HG03575 (cell line): ENCODE data around the gene EMP1.
"Not testable (repeated sequence)": the region's sequence is repeated elsewhere in the genome, so short reads cannot be mapped to it uniquely, and the experiment has no call there.

Experiments used
- ATAC-seq: cut with Tn5 transposase; IDR thresholded peaks from one replicate; pipeline ENCODE4 v1.9.1; 2021; ENCODE audit not compliant: unreplicated experiment, insufficient number of reproducible peaks, low FRiP score; ENCODE audit errors: extremely low read depth

EMP1 gene

DNA sequence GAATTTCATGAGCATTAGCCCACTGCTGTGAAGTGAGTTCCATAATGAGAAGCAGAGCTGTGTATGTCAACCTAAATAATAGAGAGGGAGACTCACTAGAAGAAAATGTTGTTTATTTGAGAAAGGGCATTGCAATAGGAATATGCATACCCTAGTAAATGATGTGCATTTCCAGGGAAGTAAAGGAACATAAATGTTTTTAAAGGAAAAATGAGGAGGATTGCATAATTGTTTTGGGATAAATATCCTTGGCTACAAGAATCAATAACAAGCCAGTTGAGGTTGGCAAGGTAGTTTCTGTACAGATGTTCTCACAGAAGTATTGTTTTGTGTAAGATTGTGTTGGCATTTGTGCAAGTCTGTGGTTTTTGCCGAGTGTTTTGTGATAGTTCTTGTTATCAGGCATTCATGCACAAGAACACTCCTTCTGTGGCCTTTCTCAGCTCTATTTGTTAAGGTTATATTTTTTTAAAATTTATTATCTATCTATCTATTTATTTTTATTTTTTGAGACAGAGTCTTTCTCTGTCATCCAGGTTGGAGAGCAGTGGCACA is 47.1 kb downstream of the EMP1 start:
- ATAC-seq: no peak

DNA sequence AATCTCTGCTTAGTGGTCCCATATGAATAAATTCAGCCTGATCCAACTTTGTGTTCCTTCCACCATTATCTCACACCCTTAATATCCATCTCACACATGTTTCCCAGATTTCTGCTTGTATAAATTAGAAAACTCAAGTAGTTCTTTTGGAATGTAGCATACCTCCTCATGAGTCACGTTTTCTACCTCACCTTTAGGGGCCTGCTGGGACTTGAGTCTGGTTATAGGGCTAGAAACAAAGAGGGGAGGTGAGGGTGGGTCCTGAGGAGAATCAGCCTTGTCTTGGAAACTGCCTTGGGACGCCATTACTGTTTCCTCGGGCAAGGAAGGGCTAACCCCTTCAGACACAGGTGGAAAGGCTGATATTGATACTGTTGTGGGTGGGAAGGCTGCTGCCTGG is 51.1 kb downstream of the EMP1 start:
- no peak for ATAC-seq

DNA sequence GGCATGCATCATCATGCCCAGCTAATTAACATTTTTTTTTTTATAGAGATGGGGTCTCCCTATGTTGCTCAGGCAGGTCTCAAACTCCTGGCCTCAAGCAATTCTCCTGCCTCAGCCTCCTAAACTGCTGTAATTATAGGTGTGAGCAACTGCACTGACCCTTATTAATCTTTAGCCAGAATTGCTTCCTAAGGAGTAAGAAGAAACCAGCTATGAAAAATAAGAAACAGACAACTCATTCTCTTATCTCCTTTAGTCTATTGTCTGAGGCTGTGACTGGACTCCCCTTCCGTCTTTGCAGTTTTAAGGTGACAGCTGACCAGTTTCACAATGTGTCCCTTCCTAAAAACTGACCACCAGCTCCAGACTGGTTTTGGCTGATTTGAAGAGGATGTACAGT is 52.4 kb downstream of the EMP1 start:
- ATAC-seq: no peak

DNA sequence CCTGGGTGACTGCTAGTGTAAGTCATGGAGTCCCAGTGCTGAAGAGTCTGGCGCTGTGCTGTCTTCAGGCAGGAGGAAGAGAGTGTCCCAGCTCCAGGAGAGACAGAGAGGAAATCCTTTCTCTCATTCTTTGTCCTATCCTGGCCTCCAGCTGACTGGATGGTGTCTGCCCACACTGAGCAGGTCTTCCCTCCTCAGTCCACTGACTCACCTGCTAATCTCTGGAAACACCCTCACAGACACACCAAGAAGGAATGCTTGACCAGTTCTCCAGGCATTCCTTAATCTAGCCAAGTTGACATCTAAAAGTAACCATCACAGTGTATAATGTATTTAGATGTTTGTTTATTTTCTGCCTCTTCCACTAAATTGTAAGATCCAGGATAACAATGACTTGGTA is 53.9 kb downstream of the EMP1 start:
- ATAC-seq: no peak

DNA sequence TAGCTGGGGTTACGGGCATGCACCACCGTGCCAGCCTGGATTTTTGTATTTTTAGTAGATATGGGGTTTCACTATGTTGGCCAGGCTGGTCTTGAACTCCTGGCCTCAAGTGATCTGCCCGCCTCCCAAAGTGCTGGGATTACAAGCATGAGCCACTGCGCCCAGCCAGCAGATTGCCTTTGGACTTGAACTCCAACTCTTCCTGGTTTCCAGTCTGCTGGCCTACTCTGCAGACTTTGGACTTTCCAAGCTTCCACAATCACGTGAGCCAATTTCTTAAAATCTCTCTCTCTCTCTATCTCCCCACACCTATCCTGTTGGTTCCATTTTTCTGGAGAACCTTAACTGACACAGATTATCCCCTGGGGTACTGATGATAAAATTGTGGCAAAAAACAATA is 55.0 kb downstream of the EMP1 start:
- ATAC-seq: no peak

DNA sequence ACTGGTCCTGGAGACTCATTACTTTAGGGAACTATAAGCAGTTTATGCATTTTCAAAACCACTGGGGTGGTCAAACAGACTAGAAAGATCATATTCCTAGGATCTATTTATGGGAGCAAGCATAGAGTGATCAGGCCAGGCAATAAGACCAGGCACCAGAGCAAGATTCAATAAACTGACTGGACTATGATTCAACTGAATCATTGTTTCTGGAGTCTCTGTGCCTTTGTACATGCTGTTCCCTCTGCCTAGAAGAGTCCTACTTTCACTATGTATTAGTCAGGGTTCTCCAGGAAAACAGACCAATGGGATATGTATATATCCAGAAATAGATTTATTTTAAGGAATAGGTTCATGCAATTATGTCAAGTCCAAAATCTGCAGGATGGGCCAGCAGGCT is 55.5 kb downstream of the EMP1 start:
- ATAC-seq: no peak

DNA sequence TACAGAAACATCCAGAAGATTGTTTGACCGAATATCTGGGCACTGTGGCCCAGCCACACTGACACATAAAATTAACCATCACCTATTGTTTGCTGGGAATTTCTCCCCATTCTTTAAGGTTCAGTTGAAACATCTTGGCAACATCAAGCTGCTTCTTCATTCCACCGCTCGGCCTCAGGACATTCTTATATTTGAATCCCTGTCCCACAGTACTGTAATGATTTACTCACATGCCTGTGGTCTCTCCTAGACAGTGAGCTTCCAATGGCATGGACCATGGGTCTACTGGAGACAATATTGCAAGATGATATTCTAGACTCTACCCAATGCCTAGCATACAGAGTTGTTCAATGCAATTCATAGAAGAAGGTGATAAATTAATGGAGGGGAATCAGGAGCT is 56.1 kb downstream of the EMP1 start:
- ATAC-seq: no peak

DNA sequence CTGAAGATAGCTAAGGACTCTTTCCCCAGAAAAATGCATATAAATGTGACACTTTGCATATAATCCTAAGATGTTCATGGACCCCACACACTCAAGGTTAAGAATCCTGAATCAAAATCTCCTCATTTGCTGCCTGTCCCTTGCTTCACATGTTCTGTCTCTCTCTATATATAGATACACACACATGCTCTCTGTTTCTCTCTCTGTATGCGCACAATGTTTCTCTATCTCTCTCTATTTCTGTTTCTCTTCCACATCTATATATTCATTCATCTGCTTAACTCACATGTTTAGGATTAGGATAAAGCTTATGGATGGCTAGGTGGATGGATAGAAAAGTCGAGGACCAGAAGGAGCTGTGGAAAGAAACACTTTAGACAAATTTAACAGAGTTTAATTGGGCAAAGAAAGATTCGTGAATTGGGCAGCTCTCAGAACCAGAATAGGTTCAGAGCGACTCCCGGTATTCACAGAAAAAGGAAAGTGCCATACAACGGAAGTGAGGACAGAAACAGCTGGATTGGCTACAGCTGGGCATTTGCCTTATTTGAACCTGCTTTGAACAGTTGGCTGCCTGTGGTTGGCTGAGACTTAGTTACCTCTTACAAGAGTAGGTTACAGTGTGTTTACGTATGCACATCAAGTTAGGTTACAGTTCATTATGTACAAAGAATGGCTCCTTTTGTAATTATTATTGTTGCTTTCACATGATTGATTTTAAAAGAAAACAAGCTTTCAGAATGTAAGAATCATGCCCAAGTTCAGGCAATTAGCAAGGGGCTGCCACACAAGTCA is 57.6 kb downstream of the EMP1 start:
- no peak for ATAC-seq

DNA sequence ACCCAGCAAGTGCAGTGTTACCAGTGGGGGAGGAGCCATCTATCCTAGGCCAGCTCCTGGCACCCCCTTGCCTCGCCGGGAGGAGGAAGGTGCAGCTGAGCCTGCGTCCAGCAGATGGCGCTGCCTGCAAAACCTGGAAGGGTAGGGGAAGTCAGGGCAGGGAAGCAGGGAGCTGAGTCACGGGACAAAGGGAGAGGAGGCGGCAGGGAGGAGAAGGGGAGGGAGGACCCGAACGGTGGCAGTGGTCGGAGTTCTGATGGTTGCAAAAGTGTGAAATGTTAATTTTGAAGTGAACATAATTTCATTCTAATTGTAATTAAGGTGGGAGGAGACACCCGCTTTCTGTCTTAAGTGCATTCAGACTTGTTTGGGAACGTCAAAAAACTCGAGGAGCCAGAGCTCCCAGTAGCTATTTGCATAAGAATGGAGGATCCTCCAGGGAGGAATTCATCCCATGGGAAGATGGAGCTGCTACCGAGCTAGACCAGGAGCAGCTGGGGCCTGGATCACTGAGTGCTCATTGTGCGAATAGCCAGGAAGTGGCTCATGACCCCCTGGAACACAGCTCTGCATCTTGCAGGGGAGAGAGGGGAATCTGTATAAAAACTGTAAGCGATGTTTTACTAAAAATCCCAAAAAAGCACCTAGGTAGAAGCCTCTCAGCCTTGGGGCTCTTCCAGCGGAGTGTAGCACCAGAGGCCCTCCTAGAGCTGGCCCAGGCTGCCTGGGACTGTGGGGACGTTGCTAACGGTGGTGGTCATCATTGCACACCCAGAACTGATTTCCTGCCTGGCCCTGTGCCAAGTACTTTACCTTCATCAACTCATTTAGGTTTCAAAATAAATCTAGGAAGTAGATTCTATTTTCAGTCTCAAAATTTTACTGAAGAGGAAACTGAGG is 59.5 kb downstream of the EMP1 start:
- ATAC-seq: no peak

DNA sequence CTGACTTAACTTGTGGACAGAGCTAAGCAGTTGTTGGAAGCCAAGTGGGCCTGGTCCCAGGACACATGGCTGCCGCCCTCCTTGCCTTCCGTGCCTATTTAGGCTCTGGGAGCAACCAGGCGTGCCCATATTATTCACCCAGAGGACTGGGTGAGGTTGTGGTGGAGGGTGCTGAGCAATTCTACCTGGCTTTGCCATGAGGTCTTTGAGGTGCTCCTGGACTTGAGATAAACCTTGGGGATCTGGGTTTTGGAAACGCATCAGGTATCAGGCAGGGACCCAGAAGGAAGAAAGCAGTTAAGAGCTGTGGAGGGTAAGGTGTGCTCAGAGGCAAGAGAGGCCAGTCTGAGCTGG is 60.1 kb downstream of the EMP1 start:
- ATAC-seq: no peak

DNA sequence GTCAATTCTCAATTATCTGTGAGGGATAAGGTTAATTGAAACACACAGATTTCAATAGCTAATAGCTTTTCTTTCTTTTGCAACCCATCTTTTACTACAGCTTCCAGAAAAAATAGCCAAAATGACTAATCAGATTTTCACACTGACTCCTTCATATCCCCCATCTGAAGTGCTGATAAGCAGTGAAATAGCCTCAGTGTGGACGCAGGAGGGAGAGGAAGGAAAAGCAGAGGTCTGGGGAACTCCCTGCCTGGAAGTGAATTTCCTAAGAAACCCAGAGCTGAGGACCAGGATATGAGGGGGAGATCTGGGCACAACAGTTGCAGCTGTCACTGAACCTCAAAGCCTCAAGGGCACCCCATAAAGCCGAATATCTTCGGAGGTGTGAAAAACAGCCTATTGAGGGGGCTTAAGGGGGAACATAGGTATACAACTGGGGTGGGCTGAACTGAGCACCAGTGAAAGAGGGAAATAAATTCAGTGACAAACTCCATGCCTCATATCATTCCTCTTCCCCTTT is 60.9 kb downstream of the EMP1 start:
- no peak for ATAC-seq

DNA sequence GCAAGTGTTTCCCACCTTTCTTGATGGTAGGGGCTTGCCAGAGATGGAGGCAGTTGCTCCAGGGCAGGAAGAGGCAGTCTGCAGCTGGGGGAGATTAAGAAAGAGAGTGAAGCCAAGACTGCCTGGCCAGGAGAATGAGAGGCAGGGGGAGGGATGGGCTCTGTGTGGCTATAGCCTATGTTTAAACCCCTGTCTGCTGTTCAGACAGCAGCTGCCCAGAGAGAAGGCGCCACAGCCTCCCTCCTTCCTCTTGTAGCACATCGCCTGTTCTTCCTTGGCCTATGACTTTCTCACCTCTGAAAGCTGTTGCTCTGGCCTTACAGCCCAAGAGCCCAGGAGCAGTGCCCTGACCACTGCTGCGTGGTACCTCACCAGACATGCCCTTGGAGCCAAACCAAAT is 61.7 kb downstream of the EMP1 start:
- ATAC-seq: no peak

DNA sequence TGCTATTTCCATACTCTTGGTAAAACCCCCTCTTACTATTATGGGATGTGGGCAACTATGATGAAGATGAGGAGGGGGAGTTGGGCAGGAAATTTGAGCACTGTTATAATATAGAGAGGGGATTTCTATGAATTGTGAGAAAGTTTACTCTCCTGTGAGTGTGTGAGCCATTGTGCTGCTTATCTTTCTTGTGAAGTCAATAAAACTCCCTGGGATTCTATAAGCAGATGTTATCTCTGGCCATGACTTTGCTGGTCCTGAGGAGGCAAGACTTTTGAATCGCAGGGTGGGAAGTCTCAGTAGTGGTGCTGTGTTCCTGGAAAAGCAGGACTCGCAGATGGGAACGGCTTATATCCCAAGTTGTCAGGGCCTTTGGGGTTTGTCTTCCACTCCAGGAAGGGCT is 62.2 kb downstream of the EMP1 start:
- ATAC-seq: no peak

DNA sequence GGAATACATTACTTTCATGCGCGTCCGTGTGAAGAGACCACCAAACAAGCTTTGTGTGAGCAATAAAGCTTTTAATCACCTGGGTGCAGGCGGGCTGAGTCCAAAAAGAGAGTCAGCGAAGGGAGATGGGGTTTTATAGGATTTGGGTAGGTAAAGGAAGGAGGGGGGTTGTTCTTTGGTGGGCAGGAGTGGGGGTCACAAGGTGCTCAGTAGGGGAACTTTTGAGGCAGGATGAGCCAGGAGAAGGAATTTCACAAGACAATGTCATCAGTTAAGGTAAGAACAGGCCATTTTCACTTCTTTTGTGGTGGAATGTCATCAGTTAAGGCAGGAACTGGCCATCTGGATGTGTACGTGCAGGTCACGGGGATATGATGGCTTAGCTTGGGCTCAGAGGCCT is 63.1 kb downstream of the EMP1 start:
- ATAC-seq: not testable (repeated sequence)

DNA sequence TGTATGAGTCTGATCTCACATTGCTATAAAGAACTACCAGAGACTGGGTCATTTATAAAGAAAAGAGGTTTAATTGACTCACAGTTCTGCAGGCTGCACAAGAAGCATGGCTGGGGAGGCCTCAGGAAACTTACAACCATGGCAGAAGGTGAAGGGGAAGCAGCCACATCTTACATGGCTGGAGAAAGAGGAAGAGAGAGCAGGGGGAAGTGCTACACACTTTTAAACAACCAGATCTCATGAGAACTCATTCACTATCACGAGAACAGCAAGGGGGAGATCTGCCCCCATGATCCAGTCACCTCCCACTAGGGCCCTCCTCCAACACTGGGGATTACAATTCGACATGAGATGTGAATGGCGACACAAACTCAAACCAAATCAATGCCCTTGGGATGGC is 71.3 kb downstream of the EMP1 start:
- not testable (repeated sequence) for ATAC-seq

DNA sequence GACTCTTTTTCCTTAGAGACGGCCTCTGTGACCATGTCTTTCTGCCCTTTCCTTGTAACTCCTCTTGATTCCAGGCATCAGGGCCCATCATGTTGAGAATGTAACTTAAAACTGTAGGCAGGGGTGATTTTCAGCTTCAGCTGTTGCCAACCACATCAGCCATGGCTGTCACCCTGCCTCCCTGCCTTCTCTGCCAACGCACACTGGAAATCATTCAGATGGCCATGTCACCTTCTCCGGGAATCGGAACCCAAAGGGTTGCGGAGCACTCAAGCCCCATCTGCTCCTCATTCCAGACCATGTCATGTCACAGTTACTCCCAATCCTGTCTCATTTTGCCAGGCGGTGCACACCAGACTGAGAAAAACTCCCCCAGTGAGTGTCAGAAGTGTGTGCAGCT is 72.1 kb downstream of the EMP1 start:
- ATAC-seq: no peak
